ENCODE data around the gene WDR93.

WDR93 gene

DNA sequence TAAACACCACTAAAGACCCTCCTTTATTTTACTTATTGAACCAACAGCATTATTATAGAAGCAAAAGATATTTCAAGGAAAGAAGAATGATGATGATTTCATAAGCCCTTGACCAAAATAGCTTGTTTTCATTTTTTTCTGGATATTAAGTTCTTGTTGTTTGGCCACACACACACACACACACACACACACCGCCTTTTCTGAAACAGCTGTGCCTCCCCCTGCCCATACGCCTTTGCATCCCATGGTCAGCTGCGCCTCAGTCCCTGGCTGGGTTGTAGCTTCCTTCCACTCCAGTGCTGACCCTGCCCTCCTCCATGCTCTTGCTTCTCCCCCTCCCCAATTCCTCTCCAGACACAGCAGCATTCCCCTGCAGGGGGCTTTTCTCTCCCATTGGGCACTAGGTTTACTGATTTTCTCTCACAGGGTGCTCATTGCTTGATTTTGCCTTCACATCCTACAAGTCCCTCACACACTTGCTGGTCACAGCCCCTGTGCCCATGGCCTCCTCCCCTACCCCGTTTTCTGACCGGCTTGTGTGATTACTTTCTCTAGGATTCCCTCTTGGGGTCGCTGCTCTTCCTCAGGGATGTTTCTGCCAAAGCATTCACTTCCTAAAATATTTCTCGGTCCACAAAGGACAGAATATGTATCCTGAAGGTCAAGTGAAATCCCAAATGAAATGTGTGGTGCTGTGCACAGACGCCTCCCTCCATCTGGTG, 42.0 kb downstream of the WDR93 start:
- no peak for ATAC-seq
- TF ChIP-seq ZNF8 (CRISPR knock-in tag; IDR thresholded peaks at IDR 0.05) (no peak), SNAI2 (CRISPR knock-in tag; IDR thresholded peaks at IDR 0.05) (no peak), ZFP3 (CRISPR knock-in tag; IDR thresholded peaks at IDR 0.05) (no peak), PPARA (CRISPR knock-in tag; IDR thresholded peaks at IDR 0.05; ENCODE audit: borderline replicate concordance) (no peak)
- TF ChIP-seq, protein P1, sequence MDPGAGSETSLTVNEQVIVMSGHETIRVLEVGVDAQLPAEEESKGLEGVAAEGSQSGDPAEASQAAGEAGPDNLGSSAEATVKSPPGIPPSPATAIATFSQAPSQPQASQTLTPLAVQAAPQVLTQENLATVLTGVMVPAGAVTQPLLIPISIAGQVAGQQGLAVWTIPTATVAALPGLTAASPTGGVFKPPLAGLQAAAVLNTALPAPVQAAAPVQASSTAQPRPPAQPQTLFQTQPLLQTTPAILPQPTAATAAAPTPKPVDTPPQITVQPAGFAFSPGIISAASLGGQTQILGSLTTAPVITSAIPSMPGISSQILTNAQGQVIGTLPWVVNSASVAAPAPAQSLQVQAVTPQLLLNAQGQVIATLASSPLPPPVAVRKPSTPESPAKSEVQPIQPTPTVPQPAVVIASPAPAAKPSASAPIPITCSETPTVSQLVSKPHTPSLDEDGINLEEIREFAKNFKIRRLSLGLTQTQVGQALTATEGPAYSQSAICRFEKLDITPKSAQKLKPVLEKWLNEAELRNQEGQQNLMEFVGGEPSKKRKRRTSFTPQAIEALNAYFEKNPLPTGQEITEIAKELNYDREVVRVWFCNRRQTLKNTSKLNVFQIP (CRISPR knock-in tag; IDR thresholded peaks at IDR 0.05; ENCODE audit: borderline replicate concordance, low read depth) = no peak
- TF ChIP-seq, protein P2, sequence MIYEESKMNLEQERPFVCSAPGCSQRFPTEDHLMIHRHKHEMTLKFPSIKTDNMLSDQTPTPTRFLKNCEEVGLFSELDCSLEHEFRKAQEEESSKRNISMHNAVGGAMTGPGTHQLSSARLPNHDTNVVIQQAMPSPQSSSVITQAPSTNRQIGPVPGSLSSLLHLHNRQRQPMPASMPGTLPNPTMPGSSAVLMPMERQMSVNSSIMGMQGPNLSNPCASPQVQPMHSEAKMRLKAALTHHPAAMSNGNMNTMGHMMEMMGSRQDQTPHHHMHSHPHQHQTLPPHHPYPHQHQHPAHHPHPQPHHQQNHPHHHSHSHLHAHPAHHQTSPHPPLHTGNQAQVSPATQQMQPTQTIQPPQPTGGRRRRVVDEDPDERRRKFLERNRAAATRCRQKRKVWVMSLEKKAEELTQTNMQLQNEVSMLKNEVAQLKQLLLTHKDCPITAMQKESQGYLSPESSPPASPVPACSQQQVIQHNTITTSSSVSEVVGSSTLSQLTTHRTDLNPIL (CRISPR knock-in tag; IDR thresholded peaks at IDR 0.05; ENCODE audit: low read depth) = no peak
- TF ChIP-seq, protein P3, sequence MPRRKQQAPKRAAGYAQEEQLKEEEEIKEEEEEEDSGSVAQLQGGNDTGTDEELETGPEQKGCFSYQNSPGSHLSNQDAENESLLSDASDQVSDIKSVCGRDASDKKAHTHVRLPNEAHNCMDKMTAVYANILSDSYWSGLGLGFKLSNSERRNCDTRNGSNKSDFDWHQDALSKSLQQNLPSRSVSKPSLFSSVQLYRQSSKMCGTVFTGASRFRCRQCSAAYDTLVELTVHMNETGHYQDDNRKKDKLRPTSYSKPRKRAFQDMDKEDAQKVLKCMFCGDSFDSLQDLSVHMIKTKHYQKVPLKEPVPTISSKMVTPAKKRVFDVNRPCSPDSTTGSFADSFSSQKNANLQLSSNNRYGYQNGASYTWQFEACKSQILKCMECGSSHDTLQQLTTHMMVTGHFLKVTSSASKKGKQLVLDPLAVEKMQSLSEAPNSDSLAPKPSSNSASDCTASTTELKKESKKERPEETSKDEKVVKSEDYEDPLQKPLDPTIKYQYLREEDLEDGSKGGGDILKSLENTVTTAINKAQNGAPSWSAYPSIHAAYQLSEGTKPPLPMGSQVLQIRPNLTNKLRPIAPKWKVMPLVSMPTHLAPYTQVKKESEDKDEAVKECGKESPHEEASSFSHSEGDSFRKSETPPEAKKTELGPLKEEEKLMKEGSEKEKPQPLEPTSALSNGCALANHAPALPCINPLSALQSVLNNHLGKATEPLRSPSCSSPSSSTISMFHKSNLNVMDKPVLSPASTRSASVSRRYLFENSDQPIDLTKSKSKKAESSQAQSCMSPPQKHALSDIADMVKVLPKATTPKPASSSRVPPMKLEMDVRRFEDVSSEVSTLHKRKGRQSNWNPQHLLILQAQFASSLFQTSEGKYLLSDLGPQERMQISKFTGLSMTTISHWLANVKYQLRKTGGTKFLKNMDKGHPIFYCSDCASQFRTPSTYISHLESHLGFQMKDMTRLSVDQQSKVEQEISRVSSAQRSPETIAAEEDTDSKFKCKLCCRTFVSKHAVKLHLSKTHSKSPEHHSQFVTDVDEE (CRISPR knock-in tag; IDR thresholded peaks at IDR 0.05) = no peak
- TF ChIP-seq, protein P4, sequence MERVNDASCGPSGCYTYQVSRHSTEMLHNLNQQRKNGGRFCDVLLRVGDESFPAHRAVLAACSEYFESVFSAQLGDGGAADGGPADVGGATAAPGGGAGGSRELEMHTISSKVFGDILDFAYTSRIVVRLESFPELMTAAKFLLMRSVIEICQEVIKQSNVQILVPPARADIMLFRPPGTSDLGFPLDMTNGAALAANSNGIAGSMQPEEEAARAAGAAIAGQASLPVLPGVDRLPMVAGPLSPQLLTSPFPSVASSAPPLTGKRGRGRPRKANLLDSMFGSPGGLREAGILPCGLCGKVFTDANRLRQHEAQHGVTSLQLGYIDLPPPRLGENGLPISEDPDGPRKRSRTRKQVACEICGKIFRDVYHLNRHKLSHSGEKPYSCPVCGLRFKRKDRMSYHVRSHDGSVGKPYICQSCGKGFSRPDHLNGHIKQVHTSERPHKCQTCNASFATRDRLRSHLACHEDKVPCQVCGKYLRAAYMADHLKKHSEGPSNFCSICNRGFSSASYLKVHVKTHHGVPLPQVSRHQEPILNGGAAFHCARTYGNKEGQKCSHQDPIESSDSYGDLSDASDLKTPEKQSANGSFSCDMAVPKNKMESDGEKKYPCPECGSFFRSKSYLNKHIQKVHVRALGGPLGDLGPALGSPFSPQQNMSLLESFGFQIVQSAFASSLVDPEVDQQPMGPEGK (CRISPR knock-in tag; IDR thresholded peaks at IDR 0.05; ENCODE audit: borderline replicate concordance) = no peak

DNA sequence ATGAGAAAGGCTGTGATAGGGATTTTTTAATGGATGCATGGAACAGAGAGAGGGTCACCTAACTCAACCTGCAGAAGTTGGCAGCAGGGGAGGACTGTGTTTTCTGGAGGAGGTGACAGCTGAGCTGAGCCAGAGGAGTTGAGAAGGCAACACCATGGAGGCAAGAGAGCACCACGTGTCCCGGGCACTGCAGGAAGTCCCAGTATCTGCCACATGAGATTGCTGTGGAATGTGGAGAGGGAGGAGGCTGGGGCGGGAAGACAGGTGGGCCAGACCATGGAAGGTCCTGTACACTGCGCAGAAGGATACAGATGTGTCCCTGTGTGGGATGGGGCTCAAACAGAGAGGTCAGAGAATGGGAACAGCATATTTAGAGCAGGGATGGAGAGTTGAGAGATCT, 45.2 kb downstream of the WDR93 start:
- TF ChIP-seq, protein P4 (CRISPR knock-in tag; IDR thresholded peaks at IDR 0.05; ENCODE audit: borderline replicate concordance) = no peak
- no peak for TF ChIP-seq ESRRG (CRISPR knock-in tag; IDR thresholded peaks at IDR 0.05)
- TF ChIP-seq ISL1 (CRISPR knock-in tag; IDR thresholded peaks at IDR 0.05) = no peak
- TF ChIP-seq, protein P1 (CRISPR knock-in tag; IDR thresholded peaks at IDR 0.05; ENCODE audit: borderline replicate concordance, low read depth) = no peak
- no peak for TF ChIP-seq ARNTL (CRISPR knock-in tag; IDR thresholded peaks at IDR 0.05; ENCODE audit: borderline replicate concordance, low read depth)
- no peak for TF ChIP-seq TCF4 (CRISPR knock-in tag; IDR thresholded peaks at IDR 0.05; ENCODE audit: borderline replicate concordance)
- TF ChIP-seq ZNF565 (CRISPR knock-in tag; conservative IDR thresholded peaks at IDR 0.05; ENCODE audit: low read depth) = no peak
- TF ChIP-seq, protein P3 (CRISPR knock-in tag; IDR thresholded peaks at IDR 0.05) = no peak
- no peak for ATAC-seq

Data from SK-N-SH treated with all-trans-retinoic acid at 6 μM for 48 hours (cell line).